HL-60 (cell line): Measurements from ENCODE around the gene NDUFV2.
"Not testable (repeated sequence)": the region's sequence is repeated elsewhere in the genome, so short reads cannot be mapped to it uniquely, and the experiment has no call there.

ENCODE experiments used
- DNase-seq, 2 experiments: peaks; one replicate each; pipeline ENCODE4 v3.0.0-alpha.2; 2010 to 2020; ENCODE audit warnings: low read depth in 1 of 2, low spot score in 1 of 2
- H3K27ac ChIP-seq: fragments of 250-450 bp; sonication (Bioruptor Pico); replicated peaks from 2 replicates; pipeline ENCODE4 v1.5.1; 2020; ENCODE audit warnings: mild to moderate bottlenecking, moderate library complexity
- H3K27me3 ChIP-seq: fragments of 250-450 bp; sonication (Bioruptor Pico); 2 replicates; pipeline ENCODE4 v1.5.1; 2021; ENCODE audit warnings: mild to moderate bottlenecking, moderate library complexity; ENCODE audit not compliant: insufficient read depth, poor library complexity, severe bottlenecking
- H3K4me3 ChIP-seq: replicated peaks from 2 replicates; pipeline ENCODE4 v1.5.1; 2011; ENCODE audit warnings: mild to moderate bottlenecking, control low read depth, low read length; ENCODE audit not compliant: insufficient read depth
- GABPA ChIP-seq: IDR thresholded peaks from 2 replicates; pipeline ENCODE4 v1.6.1; 2012; ENCODE audit warnings: low read depth
- POLR2AphosphoS5 ChIP-seq: IDR thresholded peaks from 2 replicates; pipeline ENCODE4 v1.6.1; 2012; ENCODE audit warnings: low read depth
- SPI1 ChIP-seq: IDR thresholded peaks from 2 replicates; pipeline ENCODE4 v1.6.1; 2012; ENCODE audit warnings: low read depth, mild to moderate bottlenecking, borderline replicate concordance
- TF ChIP-seq, protein P1 (sequence below): IDR thresholded peaks from 2 replicates; pipeline ENCODE4 v1.6.1; 2012; ENCODE audit warnings: low read depth; ENCODE audit not compliant: insufficient replicate concordance
- TF ChIP-seq, protein P2 (sequence below): IDR thresholded peaks from one replicate; pipeline ENCODE4 v1.5.1; 2011; ENCODE audit warnings: low read length, control low read depth, inconsistent platforms; ENCODE audit not compliant: insufficient read depth

The NDUFV2 gene

GRCh38 chr18:9169515-9169914, 67.0 kb downstream of the NDUFV2 start:
- not testable (repeated sequence) for H3K27ac ChIP-seq, DNase-seq, H3K4me3 ChIP-seq, H3K27me3 ChIP-seq

GRCh38 chr18:9171919-9172318, 69.4 kb downstream of the NDUFV2 start:
- DNase-seq, H3K27me3 ChIP-seq, H3K4me3 ChIP-seq, H3K27ac ChIP-seq: not testable (repeated sequence)

DNA sequence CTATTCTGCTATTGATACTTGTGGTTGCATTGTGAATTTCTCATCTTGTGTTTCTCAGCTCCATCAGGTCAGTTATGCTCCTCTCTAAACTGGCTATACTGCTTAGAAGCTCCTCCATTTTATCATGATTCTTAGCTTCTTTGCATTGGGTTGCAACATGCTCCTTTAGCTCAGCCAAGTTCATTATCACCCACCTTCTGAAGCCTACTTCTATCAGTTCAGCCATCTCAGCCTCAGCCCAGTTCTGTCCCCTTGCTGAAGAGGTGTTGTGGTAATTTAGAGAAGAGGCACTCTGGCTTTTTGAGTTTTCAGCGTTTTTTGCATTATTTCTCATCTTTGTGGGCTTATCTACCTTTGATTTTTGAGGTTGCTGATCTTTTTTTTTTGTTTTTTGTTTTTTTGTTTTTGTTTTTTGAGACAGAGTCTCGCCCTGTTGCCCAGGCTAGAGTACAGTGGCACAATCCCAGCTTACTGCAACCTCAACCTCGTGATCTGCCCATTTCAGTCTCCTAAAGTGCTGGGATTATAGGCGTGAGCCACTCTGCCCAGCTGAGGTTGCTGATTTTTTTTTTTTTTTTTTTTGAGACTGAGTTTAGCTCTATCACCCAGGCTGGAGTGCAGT, 70.1 kb downstream of the NDUFV2 start:
- no peaks in the 10 kb centered on the region for H3K27me3 ChIP-seq
- DNase-seq, result no peak
- H3K4me3 ChIP-seq, result no peak overlapping the region
- TF ChIP-seq SPI1, result no peak
- TF ChIP-seq, protein P1, sequence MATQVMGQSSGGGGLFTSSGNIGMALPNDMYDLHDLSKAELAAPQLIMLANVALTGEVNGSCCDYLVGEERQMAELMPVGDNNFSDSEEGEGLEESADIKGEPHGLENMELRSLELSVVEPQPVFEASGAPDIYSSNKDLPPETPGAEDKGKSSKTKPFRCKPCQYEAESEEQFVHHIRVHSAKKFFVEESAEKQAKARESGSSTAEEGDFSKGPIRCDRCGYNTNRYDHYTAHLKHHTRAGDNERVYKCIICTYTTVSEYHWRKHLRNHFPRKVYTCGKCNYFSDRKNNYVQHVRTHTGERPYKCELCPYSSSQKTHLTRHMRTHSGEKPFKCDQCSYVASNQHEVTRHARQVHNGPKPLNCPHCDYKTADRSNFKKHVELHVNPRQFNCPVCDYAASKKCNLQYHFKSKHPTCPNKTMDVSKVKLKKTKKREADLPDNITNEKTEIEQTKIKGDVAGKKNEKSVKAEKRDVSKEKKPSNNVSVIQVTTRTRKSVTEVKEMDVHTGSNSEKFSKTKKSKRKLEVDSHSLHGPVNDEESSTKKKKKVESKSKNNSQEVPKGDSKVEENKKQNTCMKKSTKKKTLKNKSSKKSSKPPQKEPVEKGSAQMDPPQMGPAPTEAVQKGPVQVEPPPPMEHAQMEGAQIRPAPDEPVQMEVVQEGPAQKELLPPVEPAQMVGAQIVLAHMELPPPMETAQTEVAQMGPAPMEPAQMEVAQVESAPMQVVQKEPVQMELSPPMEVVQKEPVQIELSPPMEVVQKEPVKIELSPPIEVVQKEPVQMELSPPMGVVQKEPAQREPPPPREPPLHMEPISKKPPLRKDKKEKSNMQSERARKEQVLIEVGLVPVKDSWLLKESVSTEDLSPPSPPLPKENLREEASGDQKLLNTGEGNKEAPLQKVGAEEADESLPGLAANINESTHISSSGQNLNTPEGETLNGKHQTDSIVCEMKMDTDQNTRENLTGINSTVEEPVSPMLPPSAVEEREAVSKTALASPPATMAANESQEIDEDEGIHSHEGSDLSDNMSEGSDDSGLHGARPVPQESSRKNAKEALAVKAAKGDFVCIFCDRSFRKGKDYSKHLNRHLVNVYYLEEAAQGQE, result no peak
- TF ChIP-seq, protein P2, sequence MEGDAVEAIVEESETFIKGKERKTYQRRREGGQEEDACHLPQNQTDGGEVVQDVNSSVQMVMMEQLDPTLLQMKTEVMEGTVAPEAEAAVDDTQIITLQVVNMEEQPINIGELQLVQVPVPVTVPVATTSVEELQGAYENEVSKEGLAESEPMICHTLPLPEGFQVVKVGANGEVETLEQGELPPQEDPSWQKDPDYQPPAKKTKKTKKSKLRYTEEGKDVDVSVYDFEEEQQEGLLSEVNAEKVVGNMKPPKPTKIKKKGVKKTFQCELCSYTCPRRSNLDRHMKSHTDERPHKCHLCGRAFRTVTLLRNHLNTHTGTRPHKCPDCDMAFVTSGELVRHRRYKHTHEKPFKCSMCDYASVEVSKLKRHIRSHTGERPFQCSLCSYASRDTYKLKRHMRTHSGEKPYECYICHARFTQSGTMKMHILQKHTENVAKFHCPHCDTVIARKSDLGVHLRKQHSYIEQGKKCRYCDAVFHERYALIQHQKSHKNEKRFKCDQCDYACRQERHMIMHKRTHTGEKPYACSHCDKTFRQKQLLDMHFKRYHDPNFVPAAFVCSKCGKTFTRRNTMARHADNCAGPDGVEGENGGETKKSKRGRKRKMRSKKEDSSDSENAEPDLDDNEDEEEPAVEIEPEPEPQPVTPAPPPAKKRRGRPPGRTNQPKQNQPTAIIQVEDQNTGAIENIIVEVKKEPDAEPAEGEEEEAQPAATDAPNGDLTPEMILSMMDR, result no peak
- TF ChIP-seq POLR2AphosphoS5, result no peak
- TF ChIP-seq GABPA, result no peak
- H3K27ac ChIP-seq, result no peak overlapping the region

GRCh38 chr18:9173770-9174233, 71.3 kb downstream of the NDUFV2 start:
- no peak for DNase-seq
- TF ChIP-seq, protein P1, result no peak
- TF ChIP-seq, protein P2, result no peak
- TF ChIP-seq GABPA (no peak), POLR2AphosphoS5 (no peak), SPI1 (no peak)
- no peak overlapping the region for H3K4me3 ChIP-seq
- peak overlapping the region; percentile 17 for H3K27ac ChIP-seq
- H3K27me3 ChIP-seq, result no peaks in the 10 kb centered on the region

DNA sequence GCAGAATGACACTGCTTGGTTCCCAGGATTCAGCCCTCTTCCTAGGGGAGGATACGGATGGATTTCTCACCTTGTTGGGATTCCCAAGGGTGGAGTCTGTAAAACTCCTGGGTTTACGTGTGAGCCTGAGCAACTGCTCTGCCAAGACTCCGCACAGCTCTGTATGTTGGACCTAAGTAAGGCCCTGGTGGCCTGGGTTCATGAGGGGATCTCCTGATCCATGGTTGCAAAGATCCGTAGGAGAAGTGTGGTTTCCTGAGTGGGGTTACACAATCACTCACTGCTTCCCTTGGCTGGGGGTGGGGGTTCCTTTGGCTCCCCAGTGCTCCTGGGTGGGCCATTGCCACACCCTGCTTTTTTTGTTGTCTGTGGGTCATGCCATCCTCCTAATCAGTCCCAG, 71.8 kb downstream of the NDUFV2 start:
- TF ChIP-seq POLR2AphosphoS5, result no peak
- peak; percentile 16; the same call in 1 of the 2 replicates for TF ChIP-seq SPI1
- peak overlapping the region; percentile 17 for H3K27ac ChIP-seq
- no peaks in the 10 kb centered on the region for H3K27me3 ChIP-seq
- peak; percentile 50 to 64 for DNase-seq
- H3K4me3 ChIP-seq, result no peak overlapping the region
